Vagina (tissue), 2 donors: ENCODE data around the gene METTL2B. TPM values are rescaled to one million over a fixed set of nuclear protein-coding genes. Genes with fewer than 3 reads are reported as not detected.

Source experiments
- DNase-seq, 2 donors: peaks; one replicate each; pipeline ENCODE4 v3.0.0-alpha.2; 2017; ENCODE audit errors: extremely low spot score in 2 of 2
- H3K27ac ChIP-seq: fragments of 200-600 bp; sonication (generic); one replicate; pipeline ENCODE4 v1.5.1; 2019
- H3K27me3 ChIP-seq: fragments of 200-600 bp; sonication (generic); one replicate; pipeline ENCODE4 v1.5.1; 2019
- H3K36me3 ChIP-seq, 2 donors: fragments of 200-600 bp; sonication (generic); one replicate each; pipeline ENCODE4 v1.5.1; 2017 to 2019
- H3K4me1 ChIP-seq: fragments of 200-600 bp; sonication (generic); one replicate; pipeline ENCODE4 v1.5.1; 2019
- H3K4me3 ChIP-seq, 2 donors: fragments of 200-600 bp; sonication (generic); 1 replicate in 1 of 2; 2 replicates in 1 of 2; pipeline ENCODE4 v1.5.1; 2016 to 2019
- H3K9me3 ChIP-seq: fragments of 200-600 bp; sonication (generic); one replicate; pipeline ENCODE4 v1.5.1; 2019
- CTCF ChIP-seq, 3 experiments: fragments of 450-650 bp in 2 of 3; fragments of 200-600 bp in 1 of 3; sonication (generic) in 1 of 3; IDR thresholded peaks; one replicate each; pipeline ENCODE4 v1.5.1; 2017 to 2019; ENCODE audit warnings: antibody characterized with exemption in 3 of 3, mild to moderate bottlenecking in 2 of 3, moderate library complexity in 2 of 3
- POLR2A ChIP-seq, 2 donors: fragments of 450-650 bp; IDR thresholded peaks; one replicate each; pipeline ENCODE4 v1.6.1; 2017; ENCODE audit warnings: antibody characterized with exemption in 2 of 2, mild to moderate bottlenecking in 2 of 2, moderate library complexity in 2 of 2
- POLR2AphosphoS5 ChIP-seq, 2 donors: sonication (generic); formaldehyde crosslinking; IDR thresholded peaks; one replicate each; pipeline ENCODE4 v1.9.0; 2017; ENCODE audit warnings: antibody characterized with exemption in 2 of 2, mild to moderate bottlenecking in 2 of 2, low read depth in 1 of 2; ENCODE audit not compliant: insufficient read depth in 1 of 2
- intact Hi-C: fragments of 100-400 bp; cut with DNase I; formaldehyde crosslinking; loops from one replicate; pipeline ENCODE4 v1.15.1; 2023
- total RNA-seq: library from RNA; depleted of rRNA; stranded (reverse); fragments of >200 nt; gene quantifications from one replicate; pipeline ENCODE4 v1.2.3, GENCODE V29; 2016

The METTL2B gene
- total RNA-seq, 1 donor from 2014 or later, result 18.4 TPM

- TF ChIP-seq POLR2AphosphoS5 (IDR thresholded peaks at IDR 0.05; ENCODE audit: insufficient read depth in 1 of 2, low read depth in 1 of 2), result no peak
- no peak for TF ChIP-seq POLR2A (IDR thresholded peaks at IDR 0.05)
- no peak for TF ChIP-seq CTCF (IDR thresholded peaks at IDR 0.05)
- Histone ChIP-seq H3K27me3 (no peaks in the 10 kb centered on the region), H3K9me3 (no peaks in the 10 kb centered on the region), H3K4me3 (no peak overlapping the region), H3K4me1 (no peaks in the 10 kb centered on the region), H3K27ac (no peak overlapping the region), H3K36me3 (no peaks in the 10 kb centered on the region)
- DNase-seq, result no peak
- intact Hi-C loops, result no loop called here
Observed at GRCh38 chr7:128434413-128435326, 41.9 kb upstream of the METTL2B start.

DNA sequence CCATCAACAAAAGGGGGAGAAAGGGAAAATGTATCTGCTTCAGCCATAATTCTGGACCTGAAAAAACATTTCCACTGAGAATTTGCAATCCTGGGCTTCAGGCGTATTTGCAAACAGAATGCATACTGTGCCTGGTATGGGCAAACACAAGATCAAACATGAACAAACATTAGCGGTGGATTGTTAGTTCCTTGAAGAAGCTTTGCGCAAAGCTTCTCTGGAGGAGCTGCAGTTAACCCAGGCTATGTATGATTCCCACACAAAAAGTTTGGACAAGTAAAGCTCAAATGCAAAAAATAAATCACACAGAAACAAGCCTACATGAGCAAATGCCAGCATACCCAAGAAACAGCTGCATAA, 41.2 kb upstream of the METTL2B start:
- intact Hi-C loops, result no loop called here
- H3K4me1 ChIP-seq, result no peaks in the 10 kb centered on the region
- no peaks in the 10 kb centered on the region for H3K36me3 ChIP-seq
- H3K9me3 ChIP-seq, result no peaks in the 10 kb centered on the region
- TF ChIP-seq CTCF (IDR thresholded peaks at IDR 0.05) (no peak), POLR2A (IDR thresholded peaks at IDR 0.05) (no peak), POLR2AphosphoS5 (IDR thresholded peaks at IDR 0.05; ENCODE audit: insufficient read depth in 1 of 2, low read depth in 1 of 2) (no peak)
- no peak overlapping the region for H3K27ac ChIP-seq
- H3K27me3 ChIP-seq, result no peaks in the 10 kb centered on the region
- no peak for DNase-seq
- H3K4me3 ChIP-seq, result no peak overlapping the region

DNA sequence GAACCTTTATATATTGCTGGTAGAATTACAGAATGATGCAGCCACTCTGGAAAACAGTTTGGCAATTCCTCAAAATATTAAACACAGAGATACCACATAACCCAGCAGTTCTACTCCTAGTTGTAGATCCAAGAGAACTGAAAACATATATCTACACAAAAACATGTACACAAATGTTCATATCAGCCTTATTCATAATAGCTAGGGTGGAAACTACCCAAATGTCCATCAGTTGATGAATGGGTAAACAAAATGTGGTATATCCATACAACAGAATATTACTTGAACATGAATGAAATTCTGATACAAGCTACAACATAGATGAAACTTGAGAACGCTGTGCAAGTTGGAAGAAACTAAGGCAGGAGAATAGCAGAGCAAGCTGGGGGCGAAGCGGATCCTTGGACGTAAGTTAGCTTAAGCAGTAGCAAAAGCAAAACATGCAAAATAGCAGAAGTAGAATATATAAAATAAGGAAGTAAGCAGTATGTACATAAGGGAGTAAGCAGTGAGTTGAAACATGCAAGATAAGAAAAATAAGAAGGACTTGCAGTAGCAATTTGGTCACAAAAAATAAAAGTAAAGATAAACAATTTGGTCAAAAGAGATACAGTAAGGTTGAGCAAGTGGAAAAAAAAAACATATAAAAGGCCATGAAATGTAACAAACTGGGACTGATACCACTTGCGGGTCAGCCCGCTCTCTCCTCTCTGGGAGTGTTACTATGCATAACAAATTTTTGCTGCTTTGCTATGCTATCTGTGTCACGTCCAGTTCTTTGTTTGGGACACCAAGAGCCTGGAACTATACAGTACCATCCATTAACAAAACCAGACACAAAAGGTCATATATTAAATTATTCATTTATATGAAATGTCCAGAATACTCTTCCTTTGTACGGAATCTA, 38.9 kb upstream of the METTL2B start:
- no peaks in the 10 kb centered on the region for H3K4me1 ChIP-seq
- no peaks in the 10 kb centered on the region for H3K27me3 ChIP-seq
- intact Hi-C loops, result no loop called here
- no peaks in the 10 kb centered on the region for H3K36me3 ChIP-seq
- no peak overlapping the region for H3K4me3 ChIP-seq
- no peak for TF ChIP-seq POLR2AphosphoS5 (IDR thresholded peaks at IDR 0.05; ENCODE audit: insufficient read depth in 1 of 2, low read depth in 1 of 2)
- TF ChIP-seq POLR2A (IDR thresholded peaks at IDR 0.05), result no peak
- TF ChIP-seq CTCF (IDR thresholded peaks at IDR 0.05), result no peak
- DNase-seq, result no peak
- no peaks in the 10 kb centered on the region for H3K9me3 ChIP-seq
- no peak overlapping the region for H3K27ac ChIP-seq

DNA sequence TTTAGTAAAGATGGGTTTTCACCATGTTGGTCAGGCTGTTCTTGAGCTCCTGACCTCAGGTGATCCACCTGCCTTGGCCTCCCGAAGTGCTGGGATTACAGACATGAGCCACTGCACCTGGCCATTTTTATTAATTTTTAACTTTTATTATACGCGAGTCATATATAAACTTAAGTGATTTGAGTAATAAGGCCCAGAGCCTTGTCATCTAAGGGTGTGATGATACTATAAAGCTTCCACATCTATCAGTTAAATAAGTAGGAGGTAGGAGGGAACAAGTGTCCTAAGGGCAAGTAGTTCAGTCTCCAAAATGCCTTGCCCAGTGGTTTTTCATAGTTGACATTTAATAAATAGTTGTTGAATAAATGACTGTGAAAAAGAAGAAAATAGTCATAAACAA, 34.2 kb upstream of the METTL2B start:
- no peak for DNase-seq
- Histone ChIP-seq H3K4me1 (no peaks in the 10 kb centered on the region), H3K9me3 (no peaks in the 10 kb centered on the region), H3K36me3 (no peaks in the 10 kb centered on the region), H3K27me3 (no peaks in the 10 kb centered on the region), H3K4me3 (no peak overlapping the region), H3K27ac (no peak overlapping the region)
- intact Hi-C loops, result no loop called here
- TF ChIP-seq POLR2AphosphoS5 (IDR thresholded peaks at IDR 0.05; ENCODE audit: insufficient read depth in 1 of 2, low read depth in 1 of 2) (no peak), CTCF (IDR thresholded peaks at IDR 0.05) (no peak), POLR2A (IDR thresholded peaks at IDR 0.05) (no peak)
